ENCODE results near the gene APOBEC3C.
"Not testable (repeated sequence)": the region's sequence is repeated elsewhere in the genome, so short reads cannot be mapped to it uniquely, and the experiment has no call there.

The APOBEC3C gene

GRCh38 chr22:39024519-39025308, 10.7 kb downstream of the APOBEC3C start:
- no peak for DNase-seq

GRCh38 chr22:39026509-39027150, 12.6 kb downstream of the APOBEC3C start:
- DNase-seq, result no peak

- DNase-seq, result no peak
Observed at GRCh38 chr22:39027717-39028116, 13.7 kb downstream of the APOBEC3C start.

GRCh38 chr22:39028281-39028680, 14.2 kb downstream of the APOBEC3C start:
- DNase-seq, result no peak

GRCh38 chr22:39029227-39029626, 15.2 kb downstream of the APOBEC3C start:
- DNase-seq, result no peak

GRCh38 chr22:39030705-39031104, 16.6 kb downstream of the APOBEC3C start:
- DNase-seq, result no peak

- not testable (repeated sequence) for DNase-seq
Observed at GRCh38 chr22:39031434-39032295, 17.6 kb downstream of the APOBEC3C start.

- not testable (repeated sequence) for DNase-seq
Observed at GRCh38 chr22:39037071-39037470, 23.0 kb downstream of the APOBEC3C start.

GRCh38 chr22:39039306-39040126, 25.5 kb downstream of the APOBEC3C start:
- no peak for DNase-seq

GRCh38 chr22:39040155-39040537, 26.1 kb downstream of the APOBEC3C start:
- not testable (repeated sequence) for DNase-seq

- not testable (repeated sequence) for DNase-seq
Observed at GRCh38 chr22:39040538-39041296, 26.7 kb downstream of the APOBEC3C start, which contains the start of gene APOBEC3F. APOBEC3F (plus strand) TSS chr22:39040864; CDS start chr22:39040961, 97 bp downstream.

GRCh38 chr22:39041908-39042307, 27.9 kb downstream of the APOBEC3C start:
- DNase-seq, result no peak

GRCh38 chr22:39043063-39043462, 29.0 kb downstream of the APOBEC3C start:
- DNase-seq, result not testable (repeated sequence)

GRCh38 chr22:39045136-39045535, 31.1 kb downstream of the APOBEC3C start:
- not testable (repeated sequence) for DNase-seq

GRCh38 chr22:39049486-39049885, 35.4 kb downstream of the APOBEC3C start:
- not testable (repeated sequence) for DNase-seq

GRCh38 chr22:39051844-39052495, 37.9 kb downstream of the APOBEC3C start:
- not testable (repeated sequence) for DNase-seq

GRCh38 chr22:39055658-39056057, 41.6 kb downstream of the APOBEC3C start:
- DNase-seq, result no peak

GRCh38 chr22:39061290-39061689, 47.2 kb downstream of the APOBEC3C start:
- DNase-seq, result not testable (repeated sequence)

- not testable (repeated sequence) for DNase-seq
Observed at GRCh38 chr22:39061951-39062350, 47.9 kb downstream of the APOBEC3C start.

GRCh38 chr22:39063904-39064303, 49.8 kb downstream of the APOBEC3C start:
- not testable (repeated sequence) for DNase-seq
